Measurements from ENCODE around the gene IFNAR2.

- TF ChIP-seq, protein P1, sequence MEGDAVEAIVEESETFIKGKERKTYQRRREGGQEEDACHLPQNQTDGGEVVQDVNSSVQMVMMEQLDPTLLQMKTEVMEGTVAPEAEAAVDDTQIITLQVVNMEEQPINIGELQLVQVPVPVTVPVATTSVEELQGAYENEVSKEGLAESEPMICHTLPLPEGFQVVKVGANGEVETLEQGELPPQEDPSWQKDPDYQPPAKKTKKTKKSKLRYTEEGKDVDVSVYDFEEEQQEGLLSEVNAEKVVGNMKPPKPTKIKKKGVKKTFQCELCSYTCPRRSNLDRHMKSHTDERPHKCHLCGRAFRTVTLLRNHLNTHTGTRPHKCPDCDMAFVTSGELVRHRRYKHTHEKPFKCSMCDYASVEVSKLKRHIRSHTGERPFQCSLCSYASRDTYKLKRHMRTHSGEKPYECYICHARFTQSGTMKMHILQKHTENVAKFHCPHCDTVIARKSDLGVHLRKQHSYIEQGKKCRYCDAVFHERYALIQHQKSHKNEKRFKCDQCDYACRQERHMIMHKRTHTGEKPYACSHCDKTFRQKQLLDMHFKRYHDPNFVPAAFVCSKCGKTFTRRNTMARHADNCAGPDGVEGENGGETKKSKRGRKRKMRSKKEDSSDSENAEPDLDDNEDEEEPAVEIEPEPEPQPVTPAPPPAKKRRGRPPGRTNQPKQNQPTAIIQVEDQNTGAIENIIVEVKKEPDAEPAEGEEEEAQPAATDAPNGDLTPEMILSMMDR (conservative IDR thresholded peaks at IDR 0.05 in 1 of 2, IDR thresholded peaks at IDR 0.05 in 1 of 2; ENCODE audit: low read depth in 1 of 2, low read length in 2 of 2): no peak
- TF ChIP-seq EZH2 (IDR thresholded peaks at IDR 0.05; ENCODE audit: low read length, missing control alignments): no peak
These were observed 42.5 kb upstream of the IFNAR2 start for GRCh38 chr21:33187276-33187675.

Measured in fibroblast of lung (primary cell).